Colonic mucosa (tissue), 4 donors: ENCODE measurements around the gene ERI3. TPM values are rescaled to one million over a fixed set of nuclear protein-coding genes. Genes with fewer than 3 reads are reported as not detected.
A peak's percentile ranks its signal among the peaks of the same experiment; 100 is the strongest.

Experiments
- DNase-seq: peaks from one replicate; pipeline ENCODE4 v3.0.0-alpha.2; 2020
- H3K27ac ChIP-seq: fragments of 200-600 bp; one replicate; pipeline ENCODE4 v1.8.0; 2021
- H3K27me3 ChIP-seq: fragments of 200-600 bp; one replicate; pipeline ENCODE4 v1.8.0; 2021
- H3K36me3 ChIP-seq: fragments of 200-600 bp; one replicate; pipeline ENCODE4 v1.8.0; 2021
- H3K4me1 ChIP-seq: fragments of 200-600 bp; one replicate; pipeline ENCODE4 v1.8.0; 2021; ENCODE audit warnings: mild to moderate bottlenecking
- H3K4me3 ChIP-seq: fragments of 200-600 bp; one replicate; pipeline ENCODE4 v1.8.0; 2021
- H3K9ac ChIP-seq, 2 donors: one replicate each; pipeline ENCODE4 v1.7.0; 2013; ENCODE audit warnings: control low read depth in 2 of 2, low read depth in 2 of 2, low read length in 2 of 2
- H3K9me3 ChIP-seq: fragments of 200-600 bp; one replicate; pipeline ENCODE4 v1.8.0; 2021
- CTCF ChIP-seq: fragments of 200-600 bp; IDR thresholded peaks from one replicate; pipeline ENCODE4 v1.8.0; 2022; ENCODE audit warnings: antibody characterized with exemption, mild to moderate bottlenecking
- intact Hi-C: fragments of 100-400 bp; cut with DNase I; formaldehyde crosslinking; loops from one replicate; pipeline ENCODE4 v1.14.1; 2022
- total RNA-seq, 2 donors: library from RNA; stranded (reverse); fragmentation: NEBNext Ultra II Directional in 1 of 2; extraction: Animal tissue kit (Norgen Biotek cat#: 25700) in 1 of 2; gene quantifications; one replicate each; pipeline ENCODE4 v1.2.1, GENCODE V29; 2021
- donor health status: healthy.
- donor health status: DM: no; HTN: no; CAD: no.
- donor health status: DM: no; HTN: no; CAD: no.

ERI3 gene
- total RNA-seq, 2 donors from 2014 or later, result 29.7 to 58.2 TPM

- Histone ChIP-seq H3K4me3 (no peak overlapping the region), H3K27ac (no peak overlapping the region), H3K9me3 (no peaks in the 10 kb centered on the region), H3K36me3 (no peaks in the 10 kb centered on the region), H3K9ac (no peak overlapping the region), H3K4me1 (no peaks in the 10 kb centered on the region), H3K27me3 (no peaks in the 10 kb centered on the region)
- intact Hi-C loops, result no loop called here
- TF ChIP-seq CTCF, result no peak
- no peak for DNase-seq
Measured at GRCh38 chr1:44380666-44381177, 25.7 kb upstream of the ERI3 start.

- intact Hi-C loops, result loop anchor here (2.0 kb wide), 1 partner anchor 217 kb away; no protein-coding TSS in a partner anchor
- no peaks in the 10 kb centered on the region for H3K36me3 ChIP-seq
Measured at GRCh38 chr1:44377925-44378784, 23.1 kb upstream of the ERI3 start.

GRCh38 chr1:44375547-44375946, 20.5 kb upstream of the ERI3 start:
- Histone ChIP-seq H3K9ac (no peak overlapping the region), H3K27ac (no peak overlapping the region), H3K36me3 (no peaks in the 10 kb centered on the region), H3K4me1 (no peaks in the 10 kb centered on the region), H3K4me3 (no peak overlapping the region), H3K9me3 (no peaks in the 10 kb centered on the region), H3K27me3 (no peaks in the 10 kb centered on the region)
- TF ChIP-seq CTCF, result no peak
- intact Hi-C loops, result no loop called here
- DNase-seq, result no peak

More at GRCh38 chr1:44377925-44378784, 23.1 kb upstream of the ERI3 start:
- Histone ChIP-seq H3K27ac (no peak overlapping the region), H3K27me3 (no peaks in the 10 kb centered on the region), H3K4me1 (no peaks in the 10 kb centered on the region), H3K9ac (no peak overlapping the region), H3K4me3 (no peak overlapping the region), H3K9me3 (no peaks in the 10 kb centered on the region)
- DNase-seq, result peak; percentile 26
- peak; percentile 48 for TF ChIP-seq CTCF

GRCh38 chr1:44371206-44371605, 16.1 kb upstream of the ERI3 start:
- H3K4me3 ChIP-seq, result no peak overlapping the region
- H3K9ac ChIP-seq, result no peak overlapping the region
- TF ChIP-seq CTCF, result no peak
- DNase-seq, result no peak
- H3K9me3 ChIP-seq, result no peaks in the 10 kb centered on the region
- no peak overlapping the region for H3K27ac ChIP-seq
- H3K36me3 ChIP-seq, result no peaks in the 10 kb centered on the region
- H3K4me1 ChIP-seq, result no peaks in the 10 kb centered on the region
- intact Hi-C loops, result no loop called here
- H3K27me3 ChIP-seq, result no peaks in the 10 kb centered on the region

- intact Hi-C loops, result no loop called here
- DNase-seq, result no peak
- Histone ChIP-seq H3K4me3 (no peak overlapping the region), H3K4me1 (no peaks in the 10 kb centered on the region), H3K27me3 (no peaks in the 10 kb centered on the region), H3K9ac (no peak overlapping the region), H3K27ac (no peak overlapping the region), H3K36me3 (no peaks in the 10 kb centered on the region), H3K9me3 (no peaks in the 10 kb centered on the region)
- TF ChIP-seq CTCF, result no peak
Measured at GRCh38 chr1:44368471-44369151, 13.6 kb upstream of the ERI3 start.
